Trophoblast cell (in vitro differentiated cells and primary cell): ENCODE data around the gene FAM161B.

Experiments used
- DNase-seq, 2 donors: peaks; one replicate each; pipeline ENCODE4 v3.0.0-alpha.2; 2016
- H2AFZ ChIP-seq: 2 replicates; pipeline ENCODE4 v1.6.1; 2013; ENCODE audit warnings: low read length, moderate library complexity, mild to moderate bottlenecking; ENCODE audit not compliant: insufficient read depth, poor library complexity
- H2AK5ac ChIP-seq: 2 replicates; pipeline ENCODE4 v1.6.1; 2013; ENCODE audit warnings: mild to moderate bottlenecking, low read length
- H2BK120ac ChIP-seq: 2 replicates; pipeline ENCODE4 v1.6.1; 2013; ENCODE audit warnings: low read length, mild to moderate bottlenecking, moderate library complexity; ENCODE audit not compliant: insufficient read depth, poor library complexity
- H2BK12ac ChIP-seq: 2 replicates; pipeline ENCODE4 v1.6.1; 2013; ENCODE audit warnings: mild to moderate bottlenecking, low read length, moderate library complexity
- H2BK5ac ChIP-seq: 2 replicates; pipeline ENCODE4 v1.6.1; 2013; ENCODE audit warnings: low read length, low read depth, moderate library complexity, mild to moderate bottlenecking; ENCODE audit not compliant: poor library complexity
- H3K14ac ChIP-seq: 2 replicates; pipeline ENCODE4 v1.6.1; 2013; ENCODE audit warnings: mild to moderate bottlenecking, low read length
- H3K18ac ChIP-seq: 2 replicates; pipeline ENCODE4 v1.6.1; 2013; ENCODE audit warnings: mild to moderate bottlenecking, low read length
- H3K23ac ChIP-seq: 2 replicates; pipeline ENCODE4 v1.6.1; 2013; ENCODE audit warnings: low read length
- H3K27ac ChIP-seq: 2 replicates; pipeline ENCODE4 v1.5.1; 2013; ENCODE audit warnings: low read depth, mild to moderate bottlenecking, inconsistent platforms, low read length, moderate library complexity
- H3K27me3 ChIP-seq: 2 replicates; pipeline ENCODE4 v1.6.1; 2013; ENCODE audit warnings: inconsistent platforms, mild to moderate bottlenecking, low read length, moderate library complexity; ENCODE audit not compliant: insufficient read depth
- H3K36me3 ChIP-seq, 2 experiments: 1 replicate in 1 of 2; 2 replicates in 1 of 2; pipeline ENCODE4 v1.6.1; 2013; ENCODE audit warnings: low read length in 2 of 2, mild to moderate bottlenecking in 2 of 2, moderate library complexity in 1 of 2; ENCODE audit not compliant: insufficient read depth in 2 of 2, control insufficient read depth in 1 of 2
- H3K4ac ChIP-seq: 2 replicates; pipeline ENCODE4 v1.6.1; 2013; ENCODE audit warnings: low read depth, mild to moderate bottlenecking, low read length, moderate library complexity
- H3K4me1 ChIP-seq, 2 experiments: 1 replicate in 1 of 2; 2 replicates in 1 of 2; pipeline ENCODE4 v1.6.1; 2013; ENCODE audit warnings: low read length in 2 of 2, mild to moderate bottlenecking in 2 of 2, moderate library complexity in 1 of 2; ENCODE audit not compliant: insufficient read depth in 2 of 2, control insufficient read depth in 1 of 2
- H3K4me2 ChIP-seq: 2 replicates; pipeline ENCODE4 v1.6.1; 2013; ENCODE audit warnings: inconsistent platforms, mild to moderate bottlenecking, low read length, moderate library complexity
- H3K4me3 ChIP-seq: 2 replicates; pipeline ENCODE4 v1.5.1; 2013; ENCODE audit warnings: mild to moderate bottlenecking, low read depth, low read length, inconsistent platforms
- H3K79me1 ChIP-seq: one replicate; pipeline ENCODE4 v1.6.1; 2013; ENCODE audit warnings: low read length
- H3K79me2 ChIP-seq: 2 replicates; pipeline ENCODE4 v1.6.1; 2013; ENCODE audit warnings: low read length, mild to moderate bottlenecking; ENCODE audit not compliant: control insufficient read depth, insufficient read depth, poor library complexity
- H3K9ac ChIP-seq: 2 replicates; pipeline ENCODE4 v1.6.1; 2013; ENCODE audit warnings: mild to moderate bottlenecking, low read length
- H3K9me3 ChIP-seq: 2 replicates; pipeline ENCODE4 v1.6.1; 2013; ENCODE audit warnings: low read depth, mild to moderate bottlenecking, control low read depth, inconsistent platforms, low read length; ENCODE audit not compliant: insufficient read depth
- H4K12ac ChIP-seq: 2 replicates; pipeline ENCODE4 v1.6.1; 2013; ENCODE audit warnings: low read depth, mild to moderate bottlenecking, low read length, moderate library complexity
- H4K8ac ChIP-seq: 2 replicates; pipeline ENCODE4 v1.6.1; 2013; ENCODE audit warnings: low read depth, mild to moderate bottlenecking, low read length, moderate library complexity
- H4K91ac ChIP-seq: one replicate; pipeline ENCODE4 v1.6.1; 2013; ENCODE audit warnings: low read depth, mild to moderate bottlenecking, low read length, moderate library complexity
- WGBS: extraction: QIAGEN DNeasy Blood & Tissue Kit; methylation state at CpG from one replicate; pipeline ENCODE4 v1.1.7; 2013; ENCODE audit warnings: missing lambda C conversion rate; ENCODE audit not compliant: insufficient read length, insufficient coverage; ENCODE audit errors: extremely low coverage; 5-methylcytosine and 5-hydroxymethylcytosine counted together

Gene FAM161B

GRCh38 chr14:73973497-73973896 lies 23.6 kb upstream of the FAM161B start:
- no peak overlapping the region for H3K23ac ChIP-seq
- no peak overlapping the region for H4K12ac ChIP-seq
- DNase-seq: no peak
- H3K79me1 ChIP-seq: no peaks in the 10 kb centered on the region
- no peaks in the 10 kb centered on the region for H3K79me2 ChIP-seq
- H3K4ac ChIP-seq: no peak overlapping the region
- H2BK120ac ChIP-seq: no peak overlapping the region
- no peak overlapping the region for H3K14ac ChIP-seq
- no CpG with 5 or more reads among the region's 2 CpGs for WGBS
- H4K91ac ChIP-seq: no peak overlapping the region
- no peak overlapping the region for H2BK5ac ChIP-seq
- H3K9ac ChIP-seq: no peak overlapping the region
- H3K4me1 ChIP-seq: no peaks in the 10 kb centered on the region
- no peaks in the 10 kb centered on the region for H3K27me3 ChIP-seq
- H3K18ac ChIP-seq: no peak overlapping the region
- H4K8ac ChIP-seq: no peak overlapping the region
- H3K4me2 ChIP-seq: no peak overlapping the region
- H3K36me3 ChIP-seq: peaks cover 12 to 15% of the 10 kb centered on the region in 2 experiments
- H3K9me3 ChIP-seq: no peaks in the 10 kb centered on the region
- H2AK5ac ChIP-seq: no peak overlapping the region
- H2BK12ac ChIP-seq: no peak overlapping the region
- H3K27ac ChIP-seq: no peak overlapping the region
- no peak overlapping the region for H3K4me3 ChIP-seq
- H2AFZ ChIP-seq: no peak overlapping the region

- no peaks in the 10 kb centered on the region for H3K27me3 ChIP-seq
- H3K4me2 ChIP-seq: no peak overlapping the region
- H3K4me1 ChIP-seq: no peaks in the 10 kb centered on the region
- no peak overlapping the region for H3K27ac ChIP-seq
- DNase-seq: no peak
- no peaks in the 10 kb centered on the region for H3K79me2 ChIP-seq
- no peak overlapping the region for H3K18ac ChIP-seq
- no peak overlapping the region for H2BK5ac ChIP-seq
- no peak overlapping the region for H3K4ac ChIP-seq
- H2BK120ac ChIP-seq: no peak overlapping the region
- no peak overlapping the region for H4K91ac ChIP-seq
- no peak overlapping the region for H4K12ac ChIP-seq
- no peaks in the 10 kb centered on the region for H3K9me3 ChIP-seq
- WGBS: no CpG with 5 or more reads among the region's 2 CpGs
- no peak overlapping the region for H3K4me3 ChIP-seq
- H3K14ac ChIP-seq: no peak overlapping the region
- H2AFZ ChIP-seq: no peak overlapping the region
- H2BK12ac ChIP-seq: no peak overlapping the region
- no peak overlapping the region for H2AK5ac ChIP-seq
- no peak overlapping the region for H3K9ac ChIP-seq
- peaks cover 8 to 22% of the 10 kb centered on the region in 2 experiments for H3K36me3 ChIP-seq
- H3K23ac ChIP-seq: no peak overlapping the region
- no peaks in the 10 kb centered on the region for H3K79me1 ChIP-seq
- H4K8ac ChIP-seq: no peak overlapping the region
Measured at GRCh38 chr14:73968885-73969284, 19.0 kb upstream of the FAM161B start.

GRCh38 chr14:73965216-73965615 lies 15.3 kb upstream of the FAM161B start:
- DNase-seq: no peak
- Histone ChIP-seq H2AFZ (no peak overlapping the region), H3K4me1 (no peaks in the 10 kb centered on the region), H4K12ac (no peak overlapping the region), H3K4ac (no peak overlapping the region), H3K79me2 (no peaks in the 10 kb centered on the region), H3K9ac (no peak overlapping the region), H3K18ac (no peak overlapping the region), H2BK12ac (no peak overlapping the region), H4K91ac (no peak overlapping the region), H3K4me3 (no peak overlapping the region), H3K27me3 (no peaks in the 10 kb centered on the region), H3K23ac (no peak overlapping the region), H4K8ac (no peak overlapping the region), H2BK120ac (no peak overlapping the region), H3K14ac (no peak overlapping the region), H3K36me3 (peaks cover 12 to 35% of the 10 kb centered on the region in 2 experiments), H3K9me3 (no peaks in the 10 kb centered on the region), H2AK5ac (no peak overlapping the region), H3K4me2 (no peak overlapping the region), H2BK5ac (no peak overlapping the region), H3K79me1 (no peaks in the 10 kb centered on the region), H3K27ac (no peak overlapping the region)
- WGBS: no CpG with 5 or more reads among the region's 4 CpGs

GRCh38 chr14:73961192-73961591 lies 11.3 kb upstream of the FAM161B start:
- H3K9me3 ChIP-seq: no peaks in the 10 kb centered on the region
- H3K4me1 ChIP-seq: no peaks in the 10 kb centered on the region
- no peak overlapping the region for H2AFZ ChIP-seq
- no peak overlapping the region for H3K14ac ChIP-seq
- H3K79me2 ChIP-seq: no peaks in the 10 kb centered on the region
- no peak overlapping the region for H3K23ac ChIP-seq
- no peak overlapping the region for H2BK12ac ChIP-seq
- H3K4me3 ChIP-seq: no peak overlapping the region
- no CpG with 5 or more reads among the region's 12 CpGs for WGBS
- no peak overlapping the region for H3K9ac ChIP-seq
- no peak overlapping the region for H4K8ac ChIP-seq
- no peak overlapping the region for H2BK120ac ChIP-seq
- H3K27ac ChIP-seq: no peak overlapping the region
- no peaks in the 10 kb centered on the region for H3K79me1 ChIP-seq
- no peak overlapping the region for H3K18ac ChIP-seq
- no peak overlapping the region for H3K4me2 ChIP-seq
- H2BK5ac ChIP-seq: no peak overlapping the region
- DNase-seq: no peak
- no peak overlapping the region for H3K4ac ChIP-seq
- no peaks in the 10 kb centered on the region for H3K27me3 ChIP-seq
- no peak overlapping the region for H4K91ac ChIP-seq
- no peak overlapping the region for H4K12ac ChIP-seq
- H2AK5ac ChIP-seq: no peak overlapping the region
- peaks cover 11 to 36% of the 10 kb centered on the region in 2 experiments for H3K36me3 ChIP-seq
